NK-92 (cell line): ENCODE data around the gene SNX8.

ENCODE experiments used
- DNase-seq: peaks from one replicate; lab custom pipeline; 2025; ENCODE audit not compliant: unreplicated experiment; lab: John Stamatoyannopoulos, UW

SNX8 gene

DNA sequence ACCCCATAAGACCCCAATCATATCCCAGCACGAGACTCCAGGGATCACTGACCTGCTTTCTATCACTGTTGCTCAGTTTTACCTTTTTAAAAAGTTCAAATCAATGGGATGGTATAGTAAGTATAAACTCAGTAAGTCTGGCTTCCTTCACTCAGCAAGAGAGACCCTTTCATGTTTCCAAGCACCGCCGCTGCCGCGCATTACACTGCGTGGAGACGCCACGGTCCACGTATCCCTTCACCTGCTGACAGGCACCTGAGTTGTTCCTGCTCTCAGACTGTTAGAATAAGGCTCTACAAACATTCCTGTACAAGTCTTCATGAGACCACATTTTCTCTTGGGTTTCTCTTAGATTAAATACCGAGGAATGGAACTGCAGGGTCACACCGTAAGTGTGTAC is 109.8 kb downstream of the SNX8 start:
- no peak for DNase-seq

GRCh38 chr7:2203766-2204300 is 110.4 kb downstream of the SNX8 start:
- DNase-seq = no peak

- DNase-seq = no peak
Measured at GRCh38 chr7:2202901-2203765, 111.1 kb downstream of the SNX8 start.

DNA sequence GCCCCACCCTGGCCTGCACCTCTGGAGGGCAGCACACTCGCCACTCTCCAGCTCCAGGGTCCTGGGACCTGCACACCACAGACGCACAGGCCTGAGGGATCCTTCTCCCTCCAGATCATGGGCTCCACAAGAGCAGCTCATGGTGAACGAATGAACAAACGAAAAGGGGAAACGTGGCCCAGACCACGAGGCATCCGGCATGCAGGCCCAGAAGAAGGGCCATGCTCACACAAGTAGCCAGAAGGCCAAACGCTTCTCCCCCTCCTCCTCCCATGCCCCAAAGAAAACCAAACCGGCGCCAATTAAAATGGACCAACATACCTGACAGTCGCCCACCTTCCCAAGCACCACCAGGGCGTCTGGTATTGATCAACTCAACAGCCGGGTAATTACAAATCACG is 111.9 kb downstream of the SNX8 start:
- DNase-seq = no peak
